WTC11 (cell line): Measurements from ENCODE around the gene PLXNA2.

Experiments
- CTCF ChIP-seq: fragments of 200-600 bp; IDR thresholded peaks from 2 replicates; pipeline ENCODE4 v1.8.0; 2022; ENCODE audit warnings: antibody characterized with exemption
- JAZF1 ChIP-seq: fragments of 250-450 bp; sonication (Bioruptor Pico); IDR thresholded peaks from 2 replicates; pipeline ENCODE4 v1.9.0; 2021; ENCODE audit warnings: moderate library complexity, mild to moderate bottlenecking, inconsistent platforms
- SMAD4 ChIP-seq: sonication (generic); formaldehyde crosslinking; IDR thresholded peaks from 2 replicates; pipeline ENCODE4 v1.8.0; 2022; ENCODE audit warnings: mild to moderate bottlenecking, missing genetic modification reagents
- TEAD1 ChIP-seq: sonication (generic); formaldehyde crosslinking; IDR thresholded peaks from 2 replicates; pipeline ENCODE4 v1.8.0; 2022; ENCODE audit warnings: mild to moderate bottlenecking, missing genetic modification reagents
- USF2 ChIP-seq: sonication (generic); formaldehyde crosslinking; IDR thresholded peaks from 2 replicates; pipeline ENCODE4 v1.8.1; 2023; ENCODE audit warnings: mild to moderate bottlenecking, missing genetic modification reagents, moderate library complexity
- ZNF263 ChIP-seq: sonication (generic); formaldehyde crosslinking; IDR thresholded peaks from 2 replicates; pipeline ENCODE4 v1.8.1; 2022; ENCODE audit warnings: low read depth, mild to moderate bottlenecking, moderate library complexity, missing genetic modification reagents
- ZSCAN18 ChIP-seq: fragments of 250-450 bp; sonication (Bioruptor Pico); IDR thresholded peaks from 2 replicates; pipeline ENCODE4 v2.1.2; 2022; ENCODE audit warnings: mild to moderate bottlenecking, moderate library complexity

GRCh38 chr1:208105756-208106155 lies 138.4 kb downstream of the PLXNA2 start:
- no peak for TF ChIP-seq CTCF
- TF ChIP-seq USF2 = no peak
- no peak for TF ChIP-seq SMAD4 (CRISPR knock-in tag)
- TF ChIP-seq TEAD1 = no peak
- TF ChIP-seq ZNF263 (CRISPR knock-in tag) = no peak
- no peak for TF ChIP-seq ZSCAN18
- no peak for TF ChIP-seq JAZF1
